HG02973 (cell line): ENCODE data around the gene POLDIP3.

Experiments used
- ATAC-seq: cut with Tn5 transposase; IDR thresholded peaks from one replicate; pipeline ENCODE4 v1.9.1; 2021; ENCODE audit warnings: moderate library complexity; ENCODE audit not compliant: unreplicated experiment

POLDIP3 gene, protein sequence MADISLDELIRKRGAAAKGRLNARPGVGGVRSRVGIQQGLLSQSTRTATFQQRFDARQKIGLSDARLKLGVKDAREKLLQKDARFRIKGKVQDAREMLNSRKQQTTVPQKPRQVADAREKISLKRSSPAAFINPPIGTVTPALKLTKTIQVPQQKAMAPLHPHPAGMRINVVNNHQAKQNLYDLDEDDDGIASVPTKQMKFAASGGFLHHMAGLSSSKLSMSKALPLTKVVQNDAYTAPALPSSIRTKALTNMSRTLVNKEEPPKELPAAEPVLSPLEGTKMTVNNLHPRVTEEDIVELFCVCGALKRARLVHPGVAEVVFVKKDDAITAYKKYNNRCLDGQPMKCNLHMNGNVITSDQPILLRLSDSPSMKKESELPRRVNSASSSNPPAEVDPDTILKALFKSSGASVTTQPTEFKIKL

DNA sequence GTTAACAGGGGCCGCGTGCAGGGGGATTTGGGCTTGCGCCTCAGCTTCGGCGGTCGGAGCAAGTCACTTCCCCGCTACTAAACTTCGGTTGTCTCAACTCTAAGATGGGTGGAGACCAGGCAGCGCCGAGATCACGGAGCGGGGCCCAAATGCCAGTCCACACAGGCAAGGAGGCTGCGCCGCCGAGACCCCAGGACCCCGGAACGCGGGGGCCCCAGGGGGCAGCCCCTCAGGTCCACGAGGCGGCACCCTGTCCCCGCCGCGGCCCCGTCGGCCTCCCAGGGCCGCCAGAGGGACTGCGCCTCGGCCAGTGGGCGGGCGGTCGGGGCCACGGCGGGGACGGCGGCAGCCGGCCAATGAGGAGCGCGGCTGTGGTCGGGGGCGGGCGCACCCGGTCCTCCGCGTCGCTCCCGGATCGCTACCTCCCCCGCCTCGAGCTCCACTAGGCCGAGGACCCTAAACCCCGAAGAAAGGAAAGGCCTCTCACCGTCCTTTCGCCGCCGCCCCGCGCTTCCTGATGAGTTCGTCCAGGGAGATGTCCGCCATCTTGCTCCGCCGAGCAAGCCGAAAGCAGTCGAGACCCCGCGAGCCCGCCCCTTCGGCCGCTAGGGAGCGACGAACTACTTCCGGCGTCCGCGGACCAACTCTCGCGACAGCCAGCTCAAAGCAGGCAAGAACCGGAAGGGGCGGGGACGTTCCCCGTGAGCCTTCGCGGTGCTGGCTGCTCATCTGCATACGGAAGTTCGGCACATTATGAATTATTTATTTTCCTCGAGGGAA is at the start of gene POLDIP3:
POLDIP3 (minus strand) TSS at position 572 of the 780 bp plus-strand sequence; CDS start at position 546, 26 bp downstream.
- ATAC-seq = peak; percentile 49

DNA sequence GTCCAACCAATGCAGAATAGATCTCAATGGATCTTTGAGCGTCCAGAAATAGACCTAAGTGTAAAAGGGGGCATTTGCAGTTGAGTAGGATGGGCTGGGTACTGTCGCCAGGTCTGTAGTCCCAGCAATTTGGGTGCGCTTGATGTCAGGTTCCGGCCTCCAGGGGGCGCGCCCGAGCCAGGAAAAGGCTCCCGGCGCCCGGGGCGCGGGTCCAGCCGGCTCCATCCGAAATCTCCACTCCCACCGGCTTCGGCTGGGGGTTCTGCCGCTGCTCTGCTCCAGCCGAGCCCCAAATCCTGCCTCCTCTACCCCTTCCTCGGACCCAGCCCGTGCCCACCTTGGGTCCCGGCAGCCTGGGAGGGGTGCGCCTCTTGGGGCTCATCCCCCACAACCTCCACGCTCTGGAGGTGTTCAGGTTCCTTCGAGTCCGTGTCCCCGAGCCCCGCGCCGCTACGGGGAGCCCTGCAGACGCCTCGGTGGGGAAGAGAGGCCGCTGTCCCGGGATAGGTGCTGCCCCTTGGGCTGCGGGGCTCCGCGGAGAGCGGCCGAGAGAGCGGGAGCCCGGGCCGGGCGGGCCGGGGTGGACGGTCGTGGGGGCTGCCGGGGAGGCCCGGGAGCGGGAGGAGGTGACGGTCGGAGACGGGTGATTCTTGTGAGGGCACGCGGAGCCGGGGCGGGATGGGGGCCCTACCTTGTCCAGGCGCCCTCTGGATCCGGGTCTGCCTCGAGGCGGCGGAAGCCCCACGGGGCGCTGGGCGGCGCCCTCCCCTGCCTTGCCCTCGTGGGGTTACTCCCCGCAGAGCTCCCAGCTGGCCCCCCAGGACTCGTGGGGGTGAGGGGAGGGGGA is 47.5 kb upstream of the POLDIP3 start:
- no peak for ATAC-seq

DNA sequence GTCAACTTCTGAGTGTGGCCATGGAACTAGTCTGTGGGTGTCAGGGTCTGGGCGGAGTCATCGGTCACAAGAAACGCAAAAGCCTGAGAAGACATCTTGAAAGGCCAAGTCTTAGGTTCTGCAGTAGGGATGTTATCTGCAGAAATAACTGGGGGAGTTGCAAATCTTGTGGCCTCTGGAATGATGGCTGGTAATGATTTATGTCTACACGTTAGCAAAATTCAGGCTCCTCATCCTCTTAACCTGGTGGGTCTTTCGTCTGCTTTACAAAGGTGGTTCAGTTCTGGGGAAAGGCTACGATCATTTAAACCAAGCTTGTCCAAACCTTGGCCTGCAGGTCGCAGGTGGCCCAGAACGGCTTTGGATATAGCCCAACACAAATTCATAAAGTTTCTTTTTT is 41.9 kb upstream of the POLDIP3 start:
- ATAC-seq = no peak

DNA sequence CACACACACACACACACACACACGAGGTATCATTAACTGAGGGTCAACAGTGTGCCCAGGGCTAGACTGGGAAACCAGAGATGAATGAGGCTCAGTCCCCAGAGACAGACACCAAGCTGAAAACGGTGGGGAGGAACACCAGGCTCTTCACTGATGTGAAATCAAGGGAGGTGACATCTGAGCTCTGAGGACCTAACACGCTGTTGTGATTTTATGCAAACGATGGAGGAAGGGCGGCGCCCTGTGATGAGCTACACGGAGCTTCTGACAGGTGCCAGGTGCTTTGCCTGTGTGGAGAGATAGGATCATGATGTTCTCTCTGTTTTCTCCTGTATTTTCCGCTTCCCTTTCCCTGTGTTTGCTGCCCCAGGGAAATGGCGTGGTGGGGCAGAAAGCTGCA is 41.0 kb upstream of the POLDIP3 start:
- ATAC-seq = no peak

DNA sequence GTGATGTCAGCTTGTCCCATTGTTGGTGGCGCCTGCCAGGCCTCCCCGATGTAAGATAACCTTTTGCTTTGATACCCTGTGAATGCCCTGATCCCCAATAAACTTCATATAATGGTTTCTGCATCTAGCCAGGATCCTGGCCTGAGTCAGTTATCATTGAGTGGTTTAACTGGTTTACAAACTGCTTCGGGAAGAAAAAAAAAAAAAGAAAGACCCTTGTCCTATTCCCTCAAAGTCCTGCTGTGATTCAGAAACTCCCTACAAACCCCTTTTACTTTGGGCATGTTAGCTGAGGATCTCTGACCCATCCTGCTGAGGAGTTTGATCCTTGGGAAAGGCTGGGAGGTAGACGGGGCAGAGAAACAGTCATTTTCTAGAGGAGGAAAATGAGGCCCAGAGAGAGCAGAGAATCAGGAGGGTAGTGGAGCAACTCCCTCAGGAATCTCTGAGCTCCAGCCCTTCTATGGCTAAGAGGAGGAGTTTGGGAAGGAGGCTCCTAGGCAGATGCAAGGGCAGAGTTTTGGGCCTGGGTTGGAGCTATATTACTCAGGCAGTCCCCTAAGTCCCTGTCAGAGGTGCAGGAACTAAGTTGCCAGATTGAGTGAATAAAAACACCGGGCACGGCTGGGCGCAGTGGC is 39.9 kb upstream of the POLDIP3 start:
- no peak for ATAC-seq

DNA sequence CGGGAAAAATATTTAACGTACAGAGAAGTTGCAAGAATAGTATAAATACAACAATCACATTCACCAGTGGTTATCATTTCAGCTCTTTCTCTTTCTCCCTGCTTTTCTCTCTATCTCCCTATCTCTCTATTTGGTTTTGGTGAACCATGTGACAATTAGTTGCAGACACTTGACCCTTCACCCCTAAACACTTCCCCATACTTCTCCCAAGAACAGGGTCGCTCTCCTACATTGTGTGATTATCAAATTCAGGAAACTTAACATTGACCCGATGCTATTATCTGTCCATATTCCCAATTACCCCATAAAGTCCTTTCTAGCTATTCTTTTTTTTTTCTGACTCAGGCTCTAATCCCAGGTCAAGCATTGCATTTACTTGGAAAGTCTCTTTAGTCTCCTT is 39.3 kb upstream of the POLDIP3 start:
- no peak for ATAC-seq

DNA sequence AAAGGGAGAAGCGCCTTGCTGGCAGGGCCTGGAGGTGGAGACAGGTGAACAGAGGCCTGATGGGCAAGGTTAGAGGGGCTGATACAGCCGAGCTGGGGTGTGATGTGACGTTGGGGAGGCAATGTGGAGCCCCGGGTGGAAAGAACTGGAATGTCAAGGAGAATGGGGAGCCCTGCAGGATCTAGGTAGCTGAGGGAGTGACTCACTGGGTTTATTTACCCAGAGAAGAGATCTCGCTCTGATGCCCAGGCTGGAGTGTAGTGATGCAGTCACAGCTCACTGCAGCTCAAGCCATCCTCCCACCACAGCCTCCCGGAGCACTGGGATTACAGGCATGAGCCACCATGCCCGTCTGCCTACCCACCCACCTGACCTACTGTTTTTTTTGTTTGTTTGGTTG is 36.5 kb upstream of the POLDIP3 start:
- ATAC-seq = no peak

DNA sequence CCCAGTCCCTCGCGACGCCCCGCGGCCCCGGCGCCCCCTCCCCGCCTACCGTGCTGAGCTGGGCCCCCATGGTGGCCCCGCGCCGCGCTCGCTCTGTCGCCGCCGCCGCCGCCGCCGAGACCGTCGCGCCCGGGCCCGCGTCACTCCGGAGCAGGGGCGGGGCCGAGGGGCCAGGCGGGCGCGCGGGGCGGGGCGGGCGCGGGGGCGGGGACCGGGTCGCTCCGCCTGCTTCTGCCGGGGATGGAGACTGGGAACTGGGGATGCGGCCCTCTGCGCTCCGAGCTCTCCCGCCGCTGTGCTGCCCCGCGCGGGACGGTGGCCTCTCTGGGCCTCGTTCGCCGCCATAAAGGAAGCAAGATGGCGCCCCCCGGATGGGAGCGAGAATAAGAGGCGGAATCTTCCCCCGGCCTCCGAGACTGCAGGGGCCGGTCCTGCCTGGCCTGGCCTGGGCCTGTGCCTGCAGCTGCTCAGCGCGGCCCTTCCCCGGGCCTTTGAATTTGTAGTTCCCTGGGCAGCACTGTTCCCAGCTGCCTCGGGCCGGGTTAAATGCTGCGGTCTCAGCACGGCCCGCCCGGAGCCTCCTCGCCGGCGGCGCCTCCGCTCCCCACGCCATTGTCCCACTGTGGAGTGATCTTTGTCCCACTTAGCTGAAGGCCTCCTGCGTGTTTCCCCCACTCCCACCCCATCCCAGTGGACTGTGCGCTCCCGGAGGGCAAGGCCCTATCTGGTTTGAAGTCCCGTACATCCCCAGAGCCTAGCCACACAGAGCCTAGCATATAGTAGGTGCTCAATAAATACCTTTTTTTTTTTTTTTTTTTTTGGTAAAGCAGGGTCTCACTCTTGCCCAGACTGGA is 34.8 kb upstream of the POLDIP3 start, which contains the start of gene CYB5R3:
CYB5R3 (minus strand) TSS at position 147 of the 854 bp plus-strand sequence; CDS start at position 70, 77 bp downstream.
- peak; percentile 50 for ATAC-seq

DNA sequence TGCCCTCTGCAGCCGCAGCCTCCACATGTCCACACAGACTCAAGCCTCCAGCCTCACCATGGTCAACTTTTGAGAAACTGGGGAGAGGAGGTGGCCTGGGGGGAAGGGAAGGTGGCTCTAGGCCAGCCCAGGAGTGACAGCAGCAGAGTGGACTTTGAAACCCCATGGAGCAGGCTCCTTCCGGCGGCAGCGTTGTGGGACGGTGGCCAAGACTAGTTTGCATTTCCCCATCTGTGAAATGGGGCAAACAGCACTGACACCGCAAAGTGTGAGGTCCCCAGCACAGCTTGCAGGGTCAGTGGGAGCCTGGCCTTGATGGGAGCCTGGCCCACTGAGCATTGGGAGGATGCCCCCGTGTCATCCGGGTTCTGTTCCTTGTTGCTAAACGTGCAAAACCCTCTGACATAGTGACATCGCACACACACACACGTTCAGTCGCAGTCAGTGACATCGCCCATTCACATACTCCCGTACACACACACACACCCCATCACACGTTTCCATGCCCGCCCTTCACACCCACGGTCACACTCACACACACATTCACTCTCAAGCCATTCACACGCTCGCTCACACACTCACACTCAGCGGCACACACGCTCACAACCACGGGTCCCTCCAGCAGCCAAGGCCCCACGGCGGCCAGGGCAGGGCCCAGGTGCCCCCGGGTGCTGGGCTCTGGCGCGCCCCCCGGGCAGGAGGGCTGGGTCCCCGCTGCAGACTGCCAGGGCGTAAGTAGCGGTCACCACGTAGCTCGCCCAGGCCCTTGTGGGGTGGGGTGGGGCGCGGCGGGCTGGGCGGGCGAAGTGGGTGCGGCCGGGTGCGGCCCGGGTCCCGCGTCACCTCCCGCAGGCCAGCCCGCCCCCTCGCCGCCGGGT is 33.9 kb upstream of the POLDIP3 start:
- ATAC-seq = peak; percentile 30

DNA sequence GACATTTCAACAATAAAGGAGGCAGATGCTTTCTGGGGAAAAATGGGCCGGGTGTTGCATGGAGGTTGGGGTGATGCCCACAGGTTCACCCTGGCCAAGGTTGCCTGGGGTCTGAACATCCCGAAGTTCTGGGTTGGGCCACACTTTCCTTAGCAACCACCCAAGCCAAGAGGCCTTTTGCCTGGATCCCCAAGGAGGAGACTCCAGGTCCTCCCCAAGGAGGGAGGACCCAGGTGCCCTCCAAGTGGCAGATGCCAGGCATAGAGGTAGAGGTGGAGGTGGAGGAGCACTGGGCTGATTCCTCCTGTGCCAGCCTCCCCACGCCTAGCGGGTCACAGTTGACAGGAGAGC is 33.3 kb upstream of the POLDIP3 start:
- ATAC-seq = no peak

DNA sequence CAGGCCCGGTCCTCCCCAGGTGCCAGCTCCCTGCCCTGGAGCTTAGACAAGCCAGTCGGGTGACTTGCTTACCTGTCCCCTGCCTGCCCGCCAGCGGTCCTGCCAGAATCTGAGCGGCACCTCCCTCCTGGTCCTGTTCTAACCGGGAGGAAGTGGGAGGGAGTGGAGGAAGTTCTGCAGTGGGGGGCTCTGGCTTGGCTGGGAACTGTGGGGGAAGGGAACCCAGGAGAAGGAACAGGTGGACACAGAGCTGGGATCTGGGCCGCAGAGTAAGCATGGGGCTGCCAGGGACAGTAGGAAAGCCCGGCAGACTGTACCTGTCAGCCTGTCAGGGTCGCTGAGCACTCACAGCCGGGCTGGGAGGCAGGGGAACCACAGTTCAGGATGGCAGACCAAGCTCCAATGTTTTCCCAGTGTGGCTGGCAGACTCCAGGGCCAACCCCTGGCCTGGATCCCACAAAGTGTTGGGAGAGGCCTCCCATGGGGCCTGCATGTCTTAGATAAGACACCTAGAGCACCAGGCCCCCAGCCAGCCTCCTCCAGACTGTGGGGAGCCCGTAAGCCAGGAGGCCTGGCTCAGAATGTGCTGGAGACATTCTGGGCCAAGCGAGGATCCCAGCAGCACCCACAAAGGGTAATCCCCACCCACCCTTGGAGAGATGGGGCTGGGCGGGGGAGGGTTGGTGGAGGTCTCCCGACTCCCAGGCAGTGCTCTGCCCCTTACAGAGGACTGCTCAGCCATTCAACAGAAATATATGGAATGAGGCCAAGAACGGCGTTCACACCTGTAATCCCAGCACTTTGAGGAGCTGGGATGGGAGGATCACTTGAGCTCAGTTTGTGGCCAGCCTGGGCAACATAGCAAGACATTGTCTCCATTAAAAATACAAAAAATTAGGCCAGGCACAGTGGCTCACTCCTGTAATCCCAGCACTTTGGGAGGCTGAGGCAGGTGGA is 32.2 kb upstream of the POLDIP3 start:
- no peak for ATAC-seq

DNA sequence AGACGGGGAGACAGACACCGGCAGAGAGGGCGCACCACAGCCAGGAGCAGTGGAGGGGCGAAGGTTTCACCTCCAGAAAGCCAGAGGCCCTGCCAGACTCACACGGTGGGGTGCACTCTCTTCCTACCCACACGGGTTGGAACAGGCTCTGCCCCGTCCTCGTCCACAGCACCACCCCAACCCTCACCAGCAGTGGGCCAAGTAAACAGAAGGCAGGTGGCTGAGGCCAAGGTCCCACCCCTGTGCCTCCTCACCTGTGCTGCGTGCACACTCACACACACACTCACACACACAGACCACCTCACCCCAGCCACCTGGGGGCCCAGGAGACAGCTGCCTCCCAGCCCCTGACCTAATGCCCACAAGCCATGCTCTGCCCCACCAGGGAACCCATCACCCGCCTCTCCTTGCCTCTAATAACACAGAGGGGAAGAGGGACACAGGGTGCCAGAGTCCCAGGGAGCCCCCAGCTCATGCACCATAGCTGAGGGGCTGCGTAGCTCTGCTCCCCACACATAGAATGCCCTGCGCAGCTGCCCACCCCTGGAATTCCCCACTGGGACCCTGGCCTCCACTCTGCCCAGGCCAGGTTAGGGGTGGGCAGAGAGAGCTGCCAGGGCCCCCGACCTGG is 31.4 kb upstream of the POLDIP3 start:
- no peak for ATAC-seq

DNA sequence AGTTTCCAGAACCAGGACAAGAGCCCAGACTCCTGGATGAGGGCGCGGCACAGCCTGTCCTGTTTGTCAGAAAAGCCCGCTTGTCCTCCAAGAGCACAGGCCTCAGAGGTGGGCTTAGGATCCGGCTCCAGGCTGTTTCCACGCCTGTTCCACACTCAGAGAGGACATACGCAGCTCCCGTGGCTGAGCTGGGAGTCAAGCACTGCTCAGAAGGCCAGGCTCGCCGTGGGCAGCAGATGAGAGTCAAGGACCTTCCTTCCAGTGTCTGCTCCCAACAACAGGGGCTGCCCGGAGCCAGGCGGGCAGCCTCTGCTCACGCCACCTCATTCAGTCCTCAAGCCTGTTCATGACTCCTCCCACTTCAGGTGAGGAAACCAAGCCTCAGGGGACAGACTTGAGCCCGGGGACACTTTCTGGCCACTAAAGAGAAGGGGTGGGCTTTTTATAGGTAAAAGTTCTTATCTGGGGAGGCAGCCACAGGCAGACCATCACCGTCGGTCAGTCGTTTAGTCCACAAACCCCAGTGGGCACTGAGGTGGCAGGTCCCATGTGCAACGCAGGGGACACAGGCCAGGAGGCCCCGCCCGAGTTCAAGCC is 30.8 kb upstream of the POLDIP3 start:
- no peak for ATAC-seq

DNA sequence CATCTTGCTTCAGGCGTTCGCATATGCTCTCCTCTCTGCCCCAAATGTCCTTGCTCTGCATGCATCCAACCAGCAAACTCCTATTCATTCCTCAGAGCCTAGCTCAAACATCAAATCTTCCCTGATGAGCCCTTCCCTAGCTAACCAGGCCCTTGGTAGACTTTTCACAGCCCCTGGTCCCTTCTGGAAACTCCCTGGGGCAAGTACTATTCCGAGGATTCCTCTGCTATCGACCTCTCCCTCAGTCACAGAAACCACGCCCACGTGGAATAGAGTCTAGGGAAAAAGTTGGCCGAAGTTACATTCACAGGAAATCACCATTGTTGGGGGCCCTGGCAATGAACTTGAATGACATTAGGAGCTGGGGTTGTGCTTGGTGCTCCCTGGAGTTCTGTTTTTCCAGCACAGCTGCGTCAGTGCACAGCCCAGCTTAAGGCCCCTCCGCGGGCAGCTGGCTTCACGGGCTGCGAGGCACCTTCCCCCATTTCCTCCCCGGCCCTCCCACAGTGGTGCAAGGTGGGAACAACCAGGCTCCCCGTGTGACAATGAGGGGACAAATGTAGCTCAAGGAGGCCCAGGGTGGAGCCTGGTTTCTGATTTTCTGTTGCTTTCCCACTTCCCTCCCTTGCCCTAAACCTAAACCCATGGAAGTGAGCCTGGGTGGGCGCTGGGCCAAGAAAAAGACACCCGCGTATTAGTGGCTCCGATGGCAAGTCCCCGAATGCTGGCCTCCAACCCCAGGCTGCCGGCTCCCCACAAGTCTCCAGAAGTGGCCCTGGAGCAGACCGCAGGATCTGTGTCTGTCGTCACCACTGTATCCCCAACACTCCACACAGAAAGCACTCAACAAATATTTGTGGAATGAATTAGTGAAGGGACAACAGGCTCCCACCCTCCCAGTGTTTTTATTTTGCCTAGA is 30.0 kb upstream of the POLDIP3 start:
- no peak for ATAC-seq

DNA sequence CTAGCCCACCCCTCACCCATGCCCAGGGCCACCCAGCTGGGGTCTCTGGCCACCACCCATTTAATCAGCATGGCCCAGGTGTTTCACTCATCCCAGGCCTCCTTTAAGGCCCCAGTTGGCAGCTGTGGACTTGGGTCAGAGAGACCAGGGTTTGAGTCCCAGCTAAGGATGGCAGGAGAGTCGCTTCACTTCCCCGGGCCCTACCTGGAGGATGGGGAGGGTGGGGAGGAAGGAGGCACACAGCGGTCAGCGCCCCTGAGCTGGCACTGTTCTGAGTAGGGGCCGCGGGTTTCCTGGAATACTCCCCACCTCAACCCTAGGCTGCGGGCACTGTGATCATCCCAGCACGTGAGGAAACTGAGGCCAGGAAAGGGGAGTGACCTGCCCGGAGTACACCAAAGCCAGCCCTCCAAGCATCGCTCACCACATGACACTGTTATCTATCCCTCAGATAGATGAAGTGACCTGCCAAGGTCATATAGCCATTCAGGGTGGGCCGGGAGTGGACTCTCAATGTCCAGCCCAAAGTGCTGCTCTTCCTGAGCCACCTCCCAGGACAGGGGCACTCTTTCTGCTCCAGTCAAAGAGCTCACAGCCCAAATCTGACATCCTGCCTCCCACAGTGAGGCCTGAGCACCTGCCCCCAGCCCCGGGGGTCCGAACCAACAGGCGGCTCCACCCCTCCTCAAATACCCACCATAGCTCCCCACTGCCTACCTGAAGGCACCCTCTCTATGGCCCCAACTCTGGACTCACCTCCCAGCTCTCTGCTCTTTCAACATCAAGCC is 29.1 kb upstream of the POLDIP3 start:
- ATAC-seq = no peak
